ENCODE measurements around the gene MIA3.

Gene MIA3

GRCh38 chr1:222702210-222702609, 84.3 kb downstream of the MIA3 start:
- H3K27ac ChIP-seq: no peak overlapping the region
- TF ChIP-seq ZFX (IDR thresholded peaks at IDR 0.05): no peak
- TF ChIP-seq, protein P1, sequence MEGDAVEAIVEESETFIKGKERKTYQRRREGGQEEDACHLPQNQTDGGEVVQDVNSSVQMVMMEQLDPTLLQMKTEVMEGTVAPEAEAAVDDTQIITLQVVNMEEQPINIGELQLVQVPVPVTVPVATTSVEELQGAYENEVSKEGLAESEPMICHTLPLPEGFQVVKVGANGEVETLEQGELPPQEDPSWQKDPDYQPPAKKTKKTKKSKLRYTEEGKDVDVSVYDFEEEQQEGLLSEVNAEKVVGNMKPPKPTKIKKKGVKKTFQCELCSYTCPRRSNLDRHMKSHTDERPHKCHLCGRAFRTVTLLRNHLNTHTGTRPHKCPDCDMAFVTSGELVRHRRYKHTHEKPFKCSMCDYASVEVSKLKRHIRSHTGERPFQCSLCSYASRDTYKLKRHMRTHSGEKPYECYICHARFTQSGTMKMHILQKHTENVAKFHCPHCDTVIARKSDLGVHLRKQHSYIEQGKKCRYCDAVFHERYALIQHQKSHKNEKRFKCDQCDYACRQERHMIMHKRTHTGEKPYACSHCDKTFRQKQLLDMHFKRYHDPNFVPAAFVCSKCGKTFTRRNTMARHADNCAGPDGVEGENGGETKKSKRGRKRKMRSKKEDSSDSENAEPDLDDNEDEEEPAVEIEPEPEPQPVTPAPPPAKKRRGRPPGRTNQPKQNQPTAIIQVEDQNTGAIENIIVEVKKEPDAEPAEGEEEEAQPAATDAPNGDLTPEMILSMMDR (conservative IDR thresholded peaks at IDR 0.05): no peak

- no peak overlapping the region for H3K27ac ChIP-seq
- no peak for TF ChIP-seq ZFX (IDR thresholded peaks at IDR 0.05)
- TF ChIP-seq, protein P1 (conservative IDR thresholded peaks at IDR 0.05): no peak
These were observed 86.4 kb downstream of the MIA3 start for GRCh38 chr1:222704260-222704659.

DNA sequence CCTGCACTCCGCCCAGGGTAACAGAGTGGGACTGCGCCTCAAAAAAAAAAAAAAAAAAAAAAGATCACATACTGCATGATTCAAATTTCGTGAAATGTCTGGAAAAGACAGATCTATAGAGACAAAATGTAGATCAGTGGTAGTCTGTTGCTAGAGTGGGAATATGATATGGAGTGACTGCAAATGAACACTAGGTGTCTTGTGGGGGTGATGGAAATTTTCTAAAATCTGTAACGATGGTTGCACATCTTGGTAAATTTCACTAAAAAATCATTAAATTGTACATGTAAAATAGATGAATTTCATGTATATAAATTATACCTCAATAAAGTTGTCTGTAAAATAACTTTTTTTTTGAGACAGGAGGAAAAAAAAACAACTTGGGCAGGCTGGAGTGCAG, 88.9 kb downstream of the MIA3 start:
- no peak for TF ChIP-seq ZFX (IDR thresholded peaks at IDR 0.05)
- TF ChIP-seq, protein P1 (conservative IDR thresholded peaks at IDR 0.05): no peak
- no peak overlapping the region for H3K27ac ChIP-seq

DNA sequence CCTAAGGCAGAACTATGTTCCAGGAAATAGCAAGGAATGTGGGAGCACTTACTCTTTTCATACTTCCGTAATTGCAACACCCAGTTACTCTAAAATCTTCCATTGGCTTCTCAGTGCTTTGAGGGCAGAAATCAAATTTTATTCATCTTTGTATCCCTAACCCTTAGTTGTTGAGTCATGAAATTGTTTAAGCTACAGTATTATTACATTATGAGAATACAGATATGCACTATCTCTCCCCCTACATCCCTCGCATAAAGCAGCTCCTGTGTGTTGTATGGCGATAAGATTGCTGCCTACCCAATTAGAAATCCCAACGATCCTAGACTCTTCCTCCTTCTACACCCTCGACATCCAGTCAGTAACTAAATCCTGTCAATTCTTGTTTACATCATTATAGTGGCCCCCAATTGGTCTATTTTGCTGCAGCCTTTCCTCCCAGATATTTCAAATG, 91.8 kb downstream of the MIA3 start:
- no peak for TF ChIP-seq ZFX (IDR thresholded peaks at IDR 0.05)
- TF ChIP-seq, protein P1 (conservative IDR thresholded peaks at IDR 0.05): no peak
- no peak overlapping the region for H3K27ac ChIP-seq

GRCh38 chr1:222711319-222712252, 93.7 kb downstream of the MIA3 start:
- TF ChIP-seq ZFX (IDR thresholded peaks at IDR 0.05): peak; percentile 56; the same call in 1 of the 2 replicates
- TF ChIP-seq, protein P1 (conservative IDR thresholded peaks at IDR 0.05): no peak
- peak overlapping the region; percentile 97 for H3K27ac ChIP-seq

GRCh38 chr1:222712253-222713090, 94.6 kb downstream of the MIA3 start, which contains the start of the genes AIDA and BROX:
TSS of gene AIDA (minus strand) at chr1:222712491. CDS start at chr1:222712317, 174 bp downstream.
TSS of gene BROX (plus strand) at chr1:222712564. CDS start at chr1:222715700, 3,136 bp downstream.
- TF ChIP-seq, protein P1 (conservative IDR thresholded peaks at IDR 0.05): no peak
- peak; percentile 32; the same call in 1 of the 2 replicates for TF ChIP-seq ZFX (IDR thresholded peaks at IDR 0.05)
- peak within 1 kb of the TSS; percentile 97 for H3K27ac ChIP-seq

All from C4-2B (cell line).